GM23338 (cell line): ENCODE data around the gene INPP5D. TPM values are rescaled to one million over a fixed set of nuclear protein-coding genes. Genes with fewer than 3 reads are reported as not detected.

ENCODE experiments used
- ATAC-seq: fragments of 200-7000 bp; cut with Tn5 transposase; 3 replicates; pipeline ENCODE4 v1.9.1; 2020
- DNase-seq: peaks from one replicate; pipeline ENCODE4 v3.0.0-alpha.2; 2015; ENCODE audit warnings: low spot score
- H2AFZ ChIP-seq: fragments of 200-600 bp; sonication (generic); 2 replicates; pipeline ENCODE4 v1.8.0; 2016; ENCODE audit warnings: antibody characterized with exemption, mild to moderate bottlenecking, moderate library complexity
- H3F3A ChIP-seq: fragments of 200-600 bp; sonication (generic); replicated peaks from 2 replicates; pipeline ENCODE4 v1.8.0; 2017; ENCODE audit warnings: antibody characterized with exemption, mixed run types, low read depth
- H3K27ac ChIP-seq: fragments of 200-600 bp; sonication (generic); 2 replicates; pipeline ENCODE4 v1.6.1; 2016; ENCODE audit warnings: low read depth
- H3K27me3 ChIP-seq: fragments of 200-600 bp; sonication (generic); 2 replicates; pipeline ENCODE4 v1.8.0; 2016; ENCODE audit warnings: mild to moderate bottlenecking, mixed run types, moderate library complexity; ENCODE audit not compliant: insufficient read depth
- H3K36me3 ChIP-seq: fragments of 200-600 bp; sonication (generic); 2 replicates; pipeline ENCODE4 v1.8.0; 2016; ENCODE audit warnings: mild to moderate bottlenecking; ENCODE audit not compliant: insufficient read depth
- H3K4me1 ChIP-seq: fragments of 200-600 bp; sonication (generic); 2 replicates; pipeline ENCODE4 v1.8.0; 2016; ENCODE audit warnings: mild to moderate bottlenecking, moderate library complexity; ENCODE audit not compliant: insufficient read depth
- H3K4me2 ChIP-seq: fragments of 200-600 bp; sonication (generic); 2 replicates; pipeline ENCODE4 v1.7.1; 2017; ENCODE audit warnings: mixed run types
- H3K4me3 ChIP-seq: fragments of 200-600 bp; sonication (generic); 2 replicates; pipeline ENCODE4 v1.6.1; 2016; ENCODE audit warnings: mixed run types
- H3K79me2 ChIP-seq: fragments of 200-600 bp; sonication (generic); replicated peaks from 2 replicates; pipeline ENCODE4 v1.8.0; 2017; ENCODE audit warnings: mild to moderate bottlenecking; ENCODE audit not compliant: insufficient read depth
- H3K9me2 ChIP-seq: fragments of 200-600 bp; sonication (generic); 2 replicates; pipeline ENCODE4 v1.8.0; 2017; ENCODE audit not compliant: insufficient read depth
- H4K20me1 ChIP-seq: fragments of 200-600 bp; sonication (generic); replicated peaks from 2 replicates; pipeline ENCODE4 v1.8.0; 2017; ENCODE audit warnings: mild to moderate bottlenecking; ENCODE audit not compliant: insufficient read depth
- H3K27ac Mint-ChIP-seq: 2 replicates; pipeline ENCODE4 v1.8.0; 2020; ENCODE audit warnings: inconsistent platforms, mild to moderate bottlenecking, moderate library complexity, mixed read lengths
- H3K27me3 Mint-ChIP-seq: 3 replicates; pipeline ENCODE4 v1.8.0; 2022; ENCODE audit warnings: low read depth, mild to moderate bottlenecking, moderate library complexity, mixed read lengths, inconsistent platforms; ENCODE audit not compliant: insufficient read depth, poor library complexity
- H3K36me3 Mint-ChIP-seq: 3 replicates; pipeline ENCODE4 v1.8.0; 2021; ENCODE audit warnings: low read depth, mild to moderate bottlenecking, inconsistent platforms, moderate library complexity, mixed read lengths
- H3K4me1 Mint-ChIP-seq: 3 replicates; pipeline ENCODE4 v1.8.0; 2020; ENCODE audit warnings: mild to moderate bottlenecking, inconsistent platforms, mixed read lengths
- H3K4me3 Mint-ChIP-seq: 3 replicates; pipeline ENCODE4 v1.8.0; 2021; ENCODE audit warnings: moderate library complexity, mild to moderate bottlenecking, inconsistent platforms, mixed read lengths
- H3K9me3 Mint-ChIP-seq: 3 replicates; pipeline ENCODE4 v1.8.0; 2020; ENCODE audit warnings: moderate library complexity, mild to moderate bottlenecking, inconsistent platforms, mixed read lengths
- CREB1 ChIP-seq: fragments of 250-450 bp; sonication (Bioruptor Pico); IDR thresholded peaks from 2 replicates; pipeline ENCODE4 v1.5.0; 2020; ENCODE audit warnings: low read depth, mild to moderate bottlenecking, moderate library complexity
- EZH2 ChIP-seq: fragments of 200-600 bp; sonication (generic); IDR thresholded peaks from one replicate; pipeline ENCODE4 v1.8.0; 2017; ENCODE audit warnings: antibody characterized with exemption, mild to moderate bottlenecking, low read depth; ENCODE audit not compliant: unreplicated experiment
- EZH2phosphoT487 ChIP-seq: fragments of 200-600 bp; sonication (generic); IDR thresholded peaks from one replicate; pipeline ENCODE4 v1.8.1; 2018; ENCODE audit warnings: antibody characterized with exemption; ENCODE audit not compliant: unreplicated experiment
- JUNB ChIP-seq: IDR thresholded peaks from one replicate; pipeline ENCODE4 v1.6.1; 2016; ENCODE audit warnings: antibody characterized with exemption; ENCODE audit not compliant: unreplicated experiment
- NANOG ChIP-seq: IDR thresholded peaks from 2 replicates; pipeline ENCODE4 v1.6.1; 2016; ENCODE audit warnings: antibody characterized with exemption, borderline replicate concordance
- POLR2AphosphoS5 ChIP-seq: IDR thresholded peaks from 2 replicates; pipeline ENCODE4 v1.6.1; 2016; ENCODE audit warnings: antibody characterized with exemption, low read depth
- REST ChIP-seq: IDR thresholded peaks from one replicate; pipeline ENCODE4 v1.6.1; 2018; ENCODE audit warnings: antibody characterized with exemption; ENCODE audit not compliant: unreplicated experiment
- STAT1 ChIP-seq: IDR thresholded peaks from one replicate; pipeline ENCODE4 v1.6.1; 2016; ENCODE audit warnings: antibody characterized with exemption; ENCODE audit not compliant: unreplicated experiment
- ZNF114 ChIP-seq: fragments of 250-450 bp; sonication (Bioruptor Pico); IDR thresholded peaks from 2 replicates; pipeline ENCODE4 v1.5.0; 2020; ENCODE audit warnings: mild to moderate bottlenecking, moderate library complexity
- polyA plus RNA-seq: library from polyadenylated mRNA; unstranded; fragments of >200 nt; fragmentation: Nextera tagmentation; extraction: Ambion mirVana; gene quantifications from 2 replicates; pipeline ENCODE4 v1.2.1, GENCODE V29; 2016
- total RNA-seq: library from RNA; depleted of rRNA; stranded (reverse); fragments of >200 nt; shearing (Covaris generic); gene quantifications from 2 replicates; pipeline ENCODE4 v1.2.3, GENCODE V29; 2014
- TF ChIP-seq, protein P1 (sequence below): IDR thresholded peaks from 2 replicates; pipeline ENCODE4 v1.6.1; 2016; ENCODE audit warnings: antibody characterized with exemption

Gene INPP5D
- total and polyA plus RNA-seq, 2 experiments from 2014 or later: 6.6 to 8.3 TPM

GRCh38 chr2:233047667-233048066 lies 12.5 kb upstream of the INPP5D start:
- peaks cover 25% of the 10 kb centered on the region for H3K4me1 ChIP-seq
- H2AFZ ChIP-seq: no peak overlapping the region
- DNase-seq: no peak
- H3K27ac Mint-ChIP-seq: no peak overlapping the region
- H3K9me2 ChIP-seq: peaks cover 7% of the 10 kb centered on the region; the same call in 1 of the 2 replicates
- no peaks in the 10 kb centered on the region for H3K79me2 ChIP-seq
- no peaks in the 10 kb centered on the region for H3K36me3 ChIP-seq
- no peak for TF ChIP-seq NANOG
- no peak for TF ChIP-seq EZH2phosphoT487
- TF ChIP-seq STAT1: no peak
- TF ChIP-seq POLR2AphosphoS5: no peak
- TF ChIP-seq REST: no peak
- no peak for TF ChIP-seq ZNF114 (CRISPR knock-in tag)
- H3K36me3 Mint-ChIP-seq: no peaks in the 10 kb centered on the region
- peaks cover 16% of the 10 kb centered on the region for H3K27me3 Mint-ChIP-seq
- peaks cover 46% of the 10 kb centered on the region for H3K4me1 Mint-ChIP-seq
- no peaks in the 10 kb centered on the region for H4K20me1 ChIP-seq
- 0 out of 2 replicates have a peak, but pooled peaks cover 7% of the 10 kb centered on the region for H3F3A ChIP-seq
- no peaks in the 10 kb centered on the region for H3K9me3 Mint-ChIP-seq
- no peaks in the 10 kb centered on the region for H3K27me3 ChIP-seq
- no peak overlapping the region; the same call in 2 of the 3 replicates for H3K4me3 Mint-ChIP-seq
- H3K4me3 ChIP-seq: no peak overlapping the region
- H3K27ac ChIP-seq: no peak overlapping the region
- H3K4me2 ChIP-seq: no peak overlapping the region
- ATAC-seq: no peak

DNA sequence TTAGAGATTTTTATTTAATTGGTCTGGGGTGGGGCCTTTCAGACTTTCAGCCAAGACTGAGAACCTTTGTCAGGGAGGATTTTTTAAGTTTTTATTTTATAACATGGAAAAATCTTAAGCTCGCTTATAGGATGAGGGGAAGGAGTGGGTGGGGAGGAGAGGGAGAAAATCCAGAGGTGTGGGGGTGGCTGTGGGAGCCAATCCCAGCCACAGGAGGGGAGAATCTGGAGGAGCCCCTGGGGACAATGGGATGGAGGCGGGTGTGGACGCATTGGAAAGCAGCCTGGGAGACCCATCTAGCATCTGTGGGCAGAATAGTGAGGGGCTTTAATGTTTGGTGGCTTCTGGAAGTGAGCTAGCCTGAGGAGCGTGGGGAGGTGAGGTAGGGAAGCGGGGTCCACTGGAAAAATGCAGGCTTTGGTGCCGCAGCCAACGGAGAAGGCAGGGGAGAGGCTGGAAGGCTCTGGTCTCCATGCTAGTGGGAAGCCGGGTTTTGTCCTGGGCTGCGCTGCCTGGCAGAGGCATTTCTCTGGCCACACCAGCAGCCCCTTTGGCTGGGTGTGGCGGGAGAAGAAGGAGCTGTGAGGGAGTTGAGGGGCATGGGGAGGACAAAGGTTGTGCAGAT lies 11.5 kb upstream of the INPP5D start:
- H3K27ac Mint-ChIP-seq: no peak overlapping the region
- peaks cover 15% of the 10 kb centered on the region for H3K27me3 Mint-ChIP-seq
- Histone ChIP-seq H2AFZ (no peak overlapping the region; the same call in 1 of the 2 replicates), H3K4me1 (peaks cover 29% of the 10 kb centered on the region), H3K79me2 (no peaks in the 10 kb centered on the region), H3K4me2 (no peak overlapping the region), H4K20me1 (no peaks in the 10 kb centered on the region), H3K4me3 (no peak overlapping the region), H3K36me3 (no peaks in the 10 kb centered on the region), H3K27me3 (no peaks in the 10 kb centered on the region), H3K27ac (no peak overlapping the region), H3K9me2 (peaks cover 7% of the 10 kb centered on the region; the same call in 1 of the 2 replicates), H3F3A (0 out of 2 replicates have a peak, but pooled peaks cover 7% of the 10 kb centered on the region)
- ATAC-seq: no peak
- no peak for DNase-seq
- H3K36me3 Mint-ChIP-seq: no peaks in the 10 kb centered on the region
- H3K4me1 Mint-ChIP-seq: peaks cover 50% of the 10 kb centered on the region
- H3K9me3 Mint-ChIP-seq: no peaks in the 10 kb centered on the region
- H3K4me3 Mint-ChIP-seq: no peak overlapping the region
- TF ChIP-seq POLR2AphosphoS5 (no peak), EZH2 (no peak), CREB1 (CRISPR knock-in tag) (no peak), REST (no peak), JUNB (no peak), NANOG (no peak)
- TF ChIP-seq, protein P1, sequence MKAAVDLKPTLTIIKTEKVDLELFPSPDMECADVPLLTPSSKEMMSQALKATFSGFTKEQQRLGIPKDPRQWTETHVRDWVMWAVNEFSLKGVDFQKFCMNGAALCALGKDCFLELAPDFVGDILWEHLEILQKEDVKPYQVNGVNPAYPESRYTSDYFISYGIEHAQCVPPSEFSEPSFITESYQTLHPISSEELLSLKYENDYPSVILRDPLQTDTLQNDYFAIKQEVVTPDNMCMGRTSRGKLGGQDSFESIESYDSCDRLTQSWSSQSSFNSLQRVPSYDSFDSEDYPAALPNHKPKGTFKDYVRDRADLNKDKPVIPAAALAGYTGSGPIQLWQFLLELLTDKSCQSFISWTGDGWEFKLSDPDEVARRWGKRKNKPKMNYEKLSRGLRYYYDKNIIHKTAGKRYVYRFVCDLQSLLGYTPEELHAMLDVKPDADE: no peak
